OCI-M2 (cell line): ENCODE results near the gene KRT79.
"Not testable (repeated sequence)": the region's sequence is repeated elsewhere in the genome, so short reads cannot be mapped to it uniquely, and the experiment has no call there.

Experiments
- DNase-seq: peaks from one replicate; lab custom pipeline; 2025; ENCODE audit not compliant: unreplicated experiment; lab: John Stamatoyannopoulos, UW

The KRT79 gene

GRCh38 chr12:52807544-52808470 is 26.3 kb downstream of the KRT79 start:
- no peak for DNase-seq

GRCh38 chr12:52806821-52807543 is 27.1 kb downstream of the KRT79 start:
- no peak for DNase-seq

GRCh38 chr12:52806169-52806811 is 27.8 kb downstream of the KRT79 start:
- DNase-seq, result no peak

- DNase-seq, result no peak
These were observed 28.4 kb downstream of the KRT79 start for GRCh38 chr12:52805739-52806138.

- DNase-seq, result no peak
These were observed 29.1 kb downstream of the KRT79 start for GRCh38 chr12:52805000-52805399.

GRCh38 chr12:52802442-52802841 is 31.7 kb downstream of the KRT79 start:
- no peak for DNase-seq

- DNase-seq, result no peak
These were observed 32.3 kb downstream of the KRT79 start for GRCh38 chr12:52801773-52802172.

- no peak for DNase-seq
These were observed 33.7 kb downstream of the KRT79 start for GRCh38 chr12:52800259-52800917.

GRCh38 chr12:52799505-52800211 is 34.5 kb downstream of the KRT79 start:
- no peak for DNase-seq

GRCh38 chr12:52798671-52799504 is 35.2 kb downstream of the KRT79 start:
- DNase-seq, result no peak

- no peak for DNase-seq
These were observed 36.0 kb downstream of the KRT79 start for GRCh38 chr12:52798003-52798670.

GRCh38 chr12:52797529-52797894 is 36.6 kb downstream of the KRT79 start:
- no peak for DNase-seq

GRCh38 chr12:52796839-52797528 is 37.1 kb downstream of the KRT79 start:
- no peak for DNase-seq

- no peak for DNase-seq
These were observed 37.7 kb downstream of the KRT79 start for GRCh38 chr12:52796429-52796794.

GRCh38 chr12:52795694-52796428 is 38.2 kb downstream of the KRT79 start, which contains the start of gene KRT3:
Gene KRT3, minus strand, starts transcription at chr12:52796117. Its CDS starts 75 bp downstream, at chr12:52796042.
- DNase-seq, result no peak

GRCh38 chr12:52795332-52795674 is 38.8 kb downstream of the KRT79 start:
- DNase-seq, result not testable (repeated sequence)

GRCh38 chr12:52794479-52795331 is 39.4 kb downstream of the KRT79 start:
- no peak for DNase-seq
